HS-5 (cell line): ENCODE data around the gene CYP2F1.
"Not testable (repeated sequence)": the region's sequence is repeated elsewhere in the genome, so short reads cannot be mapped to it uniquely, and the experiment has no call there.

ENCODE experiments used
- DNase-seq: peaks from one replicate; pipeline ENCODE4 v3.0.0-alpha.2; 2012; ENCODE audit warnings: low read depth

Gene CYP2F1, protein sequence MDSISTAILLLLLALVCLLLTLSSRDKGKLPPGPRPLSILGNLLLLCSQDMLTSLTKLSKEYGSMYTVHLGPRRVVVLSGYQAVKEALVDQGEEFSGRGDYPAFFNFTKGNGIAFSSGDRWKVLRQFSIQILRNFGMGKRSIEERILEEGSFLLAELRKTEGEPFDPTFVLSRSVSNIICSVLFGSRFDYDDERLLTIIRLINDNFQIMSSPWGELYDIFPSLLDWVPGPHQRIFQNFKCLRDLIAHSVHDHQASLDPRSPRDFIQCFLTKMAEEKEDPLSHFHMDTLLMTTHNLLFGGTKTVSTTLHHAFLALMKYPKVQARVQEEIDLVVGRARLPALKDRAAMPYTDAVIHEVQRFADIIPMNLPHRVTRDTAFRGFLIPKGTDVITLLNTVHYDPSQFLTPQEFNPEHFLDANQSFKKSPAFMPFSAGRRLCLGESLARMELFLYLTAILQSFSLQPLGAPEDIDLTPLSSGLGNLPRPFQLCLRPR

DNA sequence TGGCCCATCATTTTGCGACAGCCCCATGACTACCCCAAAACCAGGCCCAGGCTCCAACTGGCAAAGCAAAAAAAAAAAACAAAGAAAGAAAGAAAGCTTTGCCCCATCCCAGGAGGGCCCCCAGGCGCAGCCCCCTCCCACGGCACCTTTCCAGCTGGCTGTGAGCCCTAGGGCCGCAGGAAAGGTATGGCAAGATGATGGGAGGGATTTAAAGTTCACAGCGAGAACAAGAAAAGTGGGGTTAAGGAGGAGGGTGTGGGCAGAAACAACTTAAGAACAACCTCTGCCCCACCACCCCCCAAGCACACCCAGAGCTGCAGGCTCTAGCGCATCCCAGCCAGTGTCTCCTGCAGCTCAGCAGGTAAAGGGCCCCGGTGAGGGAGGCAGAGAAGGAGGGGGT, at the start of gene CYP2F1:
Gene CYP2F1 (plus strand): TSS at position 301 of the 400 bp plus-strand sequence. CDS start 1,757 bp downstream, outside the sequence.
- no peak for DNase-seq

DNA sequence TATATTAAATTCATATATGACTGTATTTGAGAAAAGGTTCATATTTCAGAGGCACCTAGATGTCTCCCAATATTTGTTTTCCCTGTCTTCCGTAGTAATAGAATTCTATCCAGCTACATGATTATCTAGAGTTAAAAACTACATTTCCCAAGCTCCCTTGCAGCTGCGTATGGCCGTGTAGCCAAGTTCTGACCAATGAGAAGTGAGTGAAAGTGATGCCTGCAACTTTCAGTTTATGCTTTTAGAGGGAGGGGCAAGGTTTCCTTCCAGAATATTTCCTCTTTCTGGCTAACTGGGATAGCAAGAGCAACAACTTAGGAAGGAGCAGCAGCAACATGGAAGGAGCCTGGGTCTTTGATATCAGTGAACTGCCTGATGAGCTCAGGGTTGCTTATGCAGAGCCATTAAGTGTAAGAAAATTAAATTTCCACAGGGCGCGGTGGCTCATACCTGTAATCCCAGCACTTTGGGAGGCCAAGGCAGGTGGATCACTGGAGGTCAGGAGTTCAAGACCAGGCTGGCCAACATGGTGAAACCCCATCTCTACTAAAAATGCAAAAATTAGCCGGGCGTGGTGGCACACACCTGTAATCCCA, 49.2 kb upstream of the CYP2F1 start:
- DNase-seq = no peak

DNA sequence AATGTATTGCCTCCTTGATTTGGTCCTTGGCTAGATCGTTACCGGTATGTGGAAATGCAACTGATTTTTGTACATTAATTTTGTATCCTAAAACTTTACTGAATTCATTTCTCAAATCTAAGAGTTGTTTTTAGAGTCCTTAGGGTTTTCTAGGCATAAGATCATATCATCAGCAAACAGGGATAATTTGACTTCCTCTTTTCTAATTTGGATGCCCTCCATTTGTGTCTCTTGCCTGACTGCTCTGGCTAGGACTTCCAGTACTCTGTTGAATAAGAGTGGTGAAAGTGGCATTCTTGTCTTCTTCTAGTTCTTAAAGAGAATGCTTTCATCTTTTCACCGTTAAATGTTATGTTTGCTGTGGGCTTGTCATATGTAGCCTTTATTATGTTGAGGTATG, 37.9 kb upstream of the CYP2F1 start:
- DNase-seq = no peak

DNA sequence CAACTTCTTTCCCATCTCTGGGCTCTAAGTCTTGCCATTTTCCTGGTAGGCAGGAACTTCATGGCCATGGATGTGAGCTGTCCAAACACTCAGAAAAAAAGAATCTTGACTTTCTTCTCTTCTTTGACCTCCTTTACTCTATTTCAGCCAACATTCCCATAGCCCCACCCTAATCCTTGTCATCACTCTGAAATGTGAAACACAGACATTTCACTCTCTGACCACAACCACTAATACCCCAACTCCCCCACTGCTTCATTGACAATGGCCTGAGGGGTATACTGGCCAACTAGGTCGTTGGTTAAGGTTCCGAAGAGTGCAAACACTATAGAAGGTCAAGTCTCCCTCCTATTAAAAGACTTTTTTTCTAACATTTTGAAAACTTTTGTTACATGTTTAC, 30.7 kb upstream of the CYP2F1 start:
- no peak for DNase-seq

DNA sequence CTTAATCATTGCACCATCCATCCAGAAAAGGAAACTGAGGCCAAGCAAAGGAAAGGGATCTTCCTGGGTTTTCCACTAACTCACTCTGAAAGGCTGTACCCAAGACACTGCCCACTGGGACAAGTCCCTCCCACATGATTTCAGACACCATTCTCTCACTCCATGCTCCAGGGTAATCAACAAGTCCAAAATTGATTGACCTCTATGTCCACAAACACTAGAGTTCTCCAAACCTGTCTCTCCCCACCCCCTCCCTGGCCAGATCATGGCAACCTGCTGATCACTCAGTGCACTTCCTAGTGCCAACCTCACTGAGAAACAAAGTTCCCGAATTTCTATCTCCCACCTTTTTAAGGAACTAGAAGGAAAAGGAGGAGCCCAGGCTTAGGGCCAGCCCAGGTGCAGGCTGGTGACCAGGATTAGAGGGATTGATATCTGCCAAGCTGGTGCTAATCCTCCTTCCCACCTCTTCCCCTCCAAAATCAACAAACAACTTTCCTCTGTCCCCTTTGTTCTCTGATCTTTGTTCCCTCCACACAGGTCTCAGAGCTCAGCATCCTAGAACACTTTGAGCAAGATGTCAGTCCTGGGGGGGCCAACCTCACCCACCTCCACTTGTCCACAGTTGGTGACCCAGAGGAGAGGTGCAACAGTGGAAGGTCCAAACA, 28.4 kb upstream of the CYP2F1 start:
- no peak for DNase-seq

DNA sequence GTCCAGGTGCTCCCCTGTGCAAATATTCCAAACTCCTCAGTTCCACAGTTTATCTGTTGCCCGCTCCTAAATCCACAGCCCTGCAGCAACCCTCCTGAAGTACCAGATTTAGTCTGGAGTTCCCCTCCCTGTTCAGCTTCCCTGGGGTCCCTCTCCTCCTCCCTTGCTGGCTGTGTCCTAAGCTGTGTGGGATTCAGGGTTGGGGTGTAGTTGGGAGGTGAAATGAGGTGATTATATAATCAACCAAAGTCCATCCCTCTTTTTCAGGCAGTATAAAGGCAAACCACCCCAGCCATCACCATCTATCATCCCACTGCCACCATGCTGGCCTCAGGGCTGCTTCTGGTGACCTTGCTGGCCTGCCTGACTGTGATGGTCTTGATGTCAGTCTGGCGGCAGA, 26.1 kb upstream of the CYP2F1 start, which contains the start of gene CYP2A13:
Gene CYP2A13 (plus strand): TSS at position 301 of the 400 bp plus-strand sequence. CDS start 21 bp downstream, at position 322.
- DNase-seq = no peak

DNA sequence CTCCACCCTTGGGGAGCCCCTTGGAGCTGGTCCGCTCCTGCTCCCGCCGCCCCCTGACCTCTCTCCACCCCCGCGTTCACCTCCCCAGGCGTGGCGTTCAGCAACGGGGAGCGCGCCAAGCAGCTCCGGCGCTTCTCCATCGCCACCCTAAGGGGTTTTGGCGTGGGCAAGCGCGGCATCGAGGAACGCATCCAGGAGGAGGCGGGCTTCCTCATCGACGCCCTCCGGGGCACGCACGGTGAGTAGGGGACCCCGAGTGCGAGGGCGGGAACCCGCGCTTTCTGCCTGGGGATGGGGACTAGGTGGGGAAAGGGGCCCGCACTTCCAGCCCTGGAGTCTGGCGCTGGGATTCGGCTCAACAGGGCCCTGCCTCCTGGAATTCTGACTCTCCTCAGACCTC, 24.3 kb upstream of the CYP2F1 start:
- no peak for DNase-seq

DNA sequence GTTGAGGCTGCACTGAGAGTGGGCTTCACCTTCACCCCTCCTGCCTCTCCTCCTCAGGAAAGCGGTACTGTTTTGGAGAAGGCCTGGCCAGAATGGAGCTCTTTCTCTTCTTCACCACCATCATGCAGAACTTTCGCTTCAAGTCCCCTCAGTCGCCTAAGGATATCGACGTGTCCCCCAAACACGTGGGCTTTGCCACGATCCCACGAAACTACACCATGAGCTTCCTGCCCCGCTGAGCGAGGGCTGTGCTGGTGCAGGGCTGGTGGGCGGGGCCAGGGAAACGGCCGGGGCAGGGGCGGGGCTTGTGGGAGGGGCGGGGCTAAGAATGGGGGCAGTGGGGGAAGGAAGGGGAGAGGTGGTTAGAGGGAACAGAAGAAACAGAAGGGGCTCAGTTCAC, 18.5 kb upstream of the CYP2F1 start:
- DNase-seq = no peak

DNA sequence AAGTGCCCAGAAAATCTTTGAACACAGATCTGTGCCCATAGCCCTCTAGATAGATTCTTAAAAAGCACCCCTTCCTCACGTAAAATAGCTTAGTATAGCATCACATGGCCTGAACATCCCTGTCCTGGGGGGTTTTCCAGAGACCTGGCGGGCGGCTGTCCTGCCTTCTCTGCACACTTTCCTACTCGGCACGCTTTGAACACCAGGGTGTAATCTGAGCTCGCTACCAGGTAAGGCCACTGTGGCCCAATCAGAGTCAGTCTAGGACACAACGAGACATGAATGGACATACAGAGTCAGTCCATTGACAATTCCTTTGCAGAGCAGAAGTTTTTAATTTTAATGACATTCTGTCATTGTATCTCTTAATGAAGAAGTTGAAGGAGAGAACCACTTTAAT, 17.9 kb upstream of the CYP2F1 start:
- DNase-seq = no peak

DNA sequence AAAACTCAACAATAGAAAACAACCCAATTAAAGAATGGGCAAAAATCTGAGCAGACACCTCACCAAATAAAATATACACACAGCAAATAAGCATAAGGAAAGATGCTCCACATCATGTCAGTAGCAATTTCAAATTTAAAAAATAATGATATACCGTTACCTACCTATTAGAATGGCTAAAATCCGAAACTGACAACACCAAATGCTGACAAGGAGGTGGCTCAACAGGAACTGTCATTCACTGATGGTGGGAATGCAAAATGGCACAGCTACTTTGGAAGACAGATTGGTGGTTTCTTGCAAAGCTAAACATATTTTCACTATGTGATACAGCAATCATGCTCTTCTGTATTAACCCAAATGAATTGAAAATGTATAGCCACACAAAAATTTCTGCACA, 16.9 kb upstream of the CYP2F1 start:
- DNase-seq = no peak

DNA sequence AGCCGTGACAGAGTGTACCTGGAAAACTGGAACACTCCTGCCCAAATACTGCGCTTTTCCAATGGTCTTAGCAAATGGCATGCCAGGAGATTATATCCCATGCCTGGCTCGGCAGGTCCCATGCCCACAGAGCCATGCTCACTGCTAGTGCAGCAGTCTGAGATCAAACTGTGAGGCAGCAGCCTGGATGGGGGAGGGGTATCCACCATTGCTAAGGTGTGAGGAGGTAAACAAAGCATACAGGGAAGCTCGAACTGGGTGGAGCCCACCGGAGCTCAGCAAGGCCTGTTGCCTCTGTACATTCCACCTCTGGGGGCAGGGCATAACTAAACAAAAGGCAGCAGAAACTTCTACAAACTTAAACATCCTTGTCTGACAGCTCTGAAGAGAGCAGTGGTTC, 15.5 kb upstream of the CYP2F1 start:
- DNase-seq = no peak

DNA sequence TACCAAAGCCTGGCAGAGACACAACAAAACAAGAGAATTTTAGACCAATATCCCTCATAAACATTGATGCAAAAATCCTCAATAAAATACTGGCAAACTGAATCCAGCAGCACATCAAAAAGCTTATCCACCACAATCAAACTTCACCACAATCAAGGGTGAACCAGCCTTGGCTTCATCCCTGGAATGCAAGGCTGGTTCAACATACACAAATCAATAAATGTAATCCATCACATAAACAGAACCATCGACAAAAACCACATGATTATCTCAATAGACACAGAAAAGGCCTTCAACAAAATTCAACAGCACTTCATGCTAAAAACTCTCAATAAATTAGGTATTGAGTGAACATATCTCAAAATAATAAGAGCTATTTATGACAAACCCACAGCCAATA, 12.0 kb upstream of the CYP2F1 start:
- not testable (repeated sequence) for DNase-seq

DNA sequence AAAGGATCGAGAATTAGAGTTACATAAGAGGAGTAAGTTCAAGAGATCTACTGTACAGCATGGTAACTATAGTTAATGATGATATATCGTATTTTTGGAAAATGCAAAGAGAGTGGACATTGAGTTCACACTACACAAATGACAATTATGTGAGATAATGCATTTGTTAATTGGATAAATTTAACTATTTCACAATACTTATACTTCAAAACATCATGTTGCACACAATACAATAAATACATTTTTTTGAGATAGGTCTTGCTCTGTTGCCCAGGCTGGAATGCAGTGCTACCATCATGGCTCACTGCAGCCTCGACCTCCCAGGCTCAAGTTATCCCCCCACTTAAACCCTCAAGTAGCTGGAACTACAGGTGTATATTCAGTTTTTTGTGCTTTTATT, 8.1 kb upstream of the CYP2F1 start:
- DNase-seq = no peak

DNA sequence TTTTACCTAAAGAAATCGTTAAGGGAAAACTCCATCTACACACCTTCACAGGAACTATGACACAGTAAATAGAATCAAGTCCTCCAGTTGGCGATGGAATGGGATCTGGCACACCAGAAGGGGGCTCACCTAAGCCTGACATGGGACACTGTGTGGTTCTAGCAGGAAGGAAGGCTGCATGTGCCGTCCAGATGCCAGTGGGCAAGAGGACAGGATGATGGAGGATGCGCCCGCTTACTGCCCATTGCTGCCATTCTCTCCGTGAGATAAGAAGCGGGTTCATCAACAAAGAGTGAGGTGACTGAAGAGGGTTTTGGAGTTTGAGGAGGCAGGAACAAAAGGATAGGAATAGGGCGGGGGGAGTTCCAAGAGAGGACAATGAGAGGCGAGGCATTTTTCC, 2.9 kb upstream of the CYP2F1 start:
- DNase-seq = no peak

DNA sequence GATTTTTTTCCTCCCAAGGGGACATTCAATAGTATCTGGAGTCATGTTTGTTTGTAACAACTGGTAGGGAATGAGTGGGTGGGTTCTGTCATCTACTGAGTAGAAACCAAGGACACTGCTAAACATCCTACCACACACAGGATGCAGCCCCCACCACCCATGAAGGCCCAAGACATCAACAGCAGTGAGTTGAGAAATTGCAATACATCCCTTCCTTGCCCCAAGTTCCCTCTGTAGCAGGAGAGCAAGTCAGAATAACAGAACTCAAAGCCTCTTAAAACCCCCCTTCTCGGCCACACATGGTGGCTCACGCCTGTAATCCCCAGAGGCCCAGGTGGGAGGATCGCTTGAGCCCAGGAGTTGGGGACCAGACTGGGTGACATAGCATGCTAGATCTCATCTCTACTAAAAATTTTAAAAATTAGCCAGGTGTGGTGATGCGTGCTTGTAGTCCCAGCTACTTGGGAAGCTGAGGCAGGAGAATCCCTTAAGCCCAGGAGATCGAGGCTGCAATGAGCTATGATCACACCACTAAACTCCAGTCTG, 2.4 kb upstream of the CYP2F1 start:
- DNase-seq = no peak

DNA sequence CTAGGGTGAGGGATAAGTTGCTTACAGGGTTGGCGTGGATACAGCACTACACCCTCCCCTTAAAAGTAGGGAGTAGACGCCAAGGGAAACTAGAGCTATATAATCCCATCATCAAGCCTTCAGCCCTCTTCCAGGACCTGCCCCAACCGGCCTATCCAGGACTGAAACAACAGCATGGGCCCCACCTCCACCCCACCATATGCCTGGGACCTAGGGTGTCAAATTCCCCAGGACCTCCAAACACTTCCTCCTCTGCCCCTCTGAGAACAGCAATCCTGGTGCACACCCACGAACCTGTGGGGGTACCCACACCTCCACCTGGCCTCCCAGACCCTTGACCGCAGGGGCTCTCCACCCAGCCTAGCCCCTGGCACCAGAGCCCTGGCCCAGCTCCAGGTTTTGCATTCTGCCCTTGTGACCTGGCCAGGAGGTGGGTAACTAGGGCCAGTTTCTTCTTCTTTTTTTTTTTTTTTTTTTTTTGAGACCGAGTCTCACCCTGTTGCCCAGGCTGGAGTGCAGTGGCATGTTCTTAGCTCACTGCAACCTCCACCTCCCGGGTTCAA, 1.4 kb upstream of the CYP2F1 start:
- no peak for DNase-seq

DNA sequence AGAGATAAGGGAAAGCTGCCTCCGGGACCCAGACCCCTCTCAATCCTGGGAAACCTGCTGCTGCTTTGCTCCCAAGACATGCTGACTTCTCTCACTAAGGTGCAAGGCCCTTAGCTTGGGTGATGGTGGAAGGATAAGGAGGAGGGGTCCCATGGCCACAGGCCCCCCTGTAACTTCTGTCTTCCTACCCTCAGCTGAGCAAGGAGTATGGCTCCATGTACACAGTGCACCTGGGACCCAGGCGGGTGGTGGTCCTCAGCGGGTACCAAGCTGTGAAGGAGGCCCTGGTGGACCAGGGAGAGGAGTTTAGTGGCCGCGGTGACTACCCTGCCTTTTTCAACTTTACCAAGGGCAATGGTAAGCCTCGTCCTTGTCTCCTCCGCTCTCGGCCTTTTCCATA, 2.0 kb downstream of the CYP2F1 start:
- DNase-seq = no peak

DNA sequence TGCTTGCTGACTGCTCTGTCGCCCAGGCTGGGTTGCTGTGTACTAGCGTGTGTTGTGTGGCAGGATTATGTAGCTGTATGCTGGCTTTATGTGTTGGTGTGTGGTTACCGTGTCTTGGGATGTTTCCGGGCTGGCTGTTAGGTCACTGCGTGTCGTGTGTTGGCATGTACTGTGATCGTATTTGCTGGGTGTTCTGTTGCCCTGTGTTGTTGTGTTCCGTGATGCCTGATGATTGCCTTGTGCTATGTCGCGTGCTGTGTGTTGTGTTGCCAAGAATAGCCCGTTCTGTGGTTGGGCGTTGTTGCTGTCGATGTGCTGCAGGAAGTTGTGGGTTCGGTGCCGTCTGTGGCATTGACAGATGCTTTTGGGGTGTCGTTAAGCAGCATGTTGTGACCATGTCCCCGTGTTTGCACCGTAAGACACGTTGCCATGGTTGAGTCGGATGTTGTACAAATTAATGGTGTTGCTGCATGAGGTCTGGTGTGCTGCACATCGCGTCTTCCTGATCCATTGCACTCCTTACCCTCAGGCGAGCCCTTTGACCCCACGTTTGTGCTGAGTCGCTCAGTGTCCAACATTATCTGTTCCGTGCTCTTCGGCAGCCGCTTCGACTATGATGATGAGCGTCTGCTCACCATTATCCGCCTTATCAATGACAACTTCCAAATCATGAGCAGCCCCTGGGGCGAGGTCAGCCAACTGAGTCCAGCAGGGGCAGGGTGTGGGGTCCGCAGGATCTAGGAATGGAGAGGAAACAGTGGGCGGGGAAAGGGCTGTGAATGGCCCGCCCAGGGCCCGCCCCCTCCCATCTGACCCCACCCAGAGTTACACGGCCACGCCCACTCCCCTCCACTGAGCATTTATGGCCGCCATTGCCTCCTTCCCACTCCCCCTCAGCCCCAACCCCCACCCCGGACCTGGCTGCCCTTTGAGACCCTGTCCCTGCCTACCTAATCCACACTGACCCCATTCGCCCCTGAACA, 7.0 kb downstream of the CYP2F1 start:
- DNase-seq = not testable (repeated sequence)

DNA sequence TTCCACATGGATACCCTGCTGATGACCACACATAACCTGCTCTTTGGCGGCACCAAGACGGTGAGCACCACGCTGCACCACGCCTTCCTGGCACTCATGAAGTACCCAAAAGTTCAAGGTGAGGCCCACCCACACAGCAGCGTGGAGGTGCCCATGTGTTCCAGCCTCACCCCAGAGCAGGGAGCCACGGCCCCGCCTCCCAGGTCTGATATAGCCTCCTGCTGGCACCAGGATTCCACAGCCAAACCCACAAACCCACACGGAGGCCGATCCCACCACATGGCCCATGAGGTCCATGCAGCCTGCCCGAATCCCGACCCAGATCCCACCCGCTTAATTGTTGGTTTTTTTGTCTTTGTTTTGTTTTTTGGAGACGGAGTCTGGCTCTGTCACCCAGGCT, 8.6 kb downstream of the CYP2F1 start:
- DNase-seq = not testable (repeated sequence)

DNA sequence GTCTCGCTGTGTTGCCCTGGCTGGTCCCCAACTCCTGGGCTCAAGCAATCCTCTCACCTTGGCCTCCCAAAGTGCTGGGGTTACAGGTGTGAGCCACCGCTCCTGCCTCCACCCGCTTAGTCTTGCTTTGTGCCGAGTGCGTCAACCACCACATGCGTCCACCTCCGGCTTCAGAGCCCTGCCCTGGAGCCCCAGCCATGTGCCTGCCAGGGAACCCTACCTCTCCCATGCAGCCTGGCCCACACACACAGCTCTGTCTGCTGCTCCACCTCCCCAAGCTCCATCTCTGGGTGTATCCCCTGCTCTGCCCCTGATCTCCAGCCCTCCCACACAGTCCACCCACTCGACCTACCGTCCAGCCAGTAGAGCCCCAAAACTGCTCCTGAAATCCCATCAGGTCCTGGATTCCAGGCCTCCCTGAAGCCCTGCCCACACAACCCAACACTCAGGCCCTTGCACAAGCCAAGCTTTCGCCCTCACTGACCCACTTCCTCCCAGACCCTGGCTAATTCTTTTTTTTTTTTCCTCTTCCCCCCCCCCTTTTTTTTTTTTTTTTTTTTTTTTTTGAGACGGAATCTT, 9.6 kb downstream of the CYP2F1 start:
- DNase-seq = no peak

DNA sequence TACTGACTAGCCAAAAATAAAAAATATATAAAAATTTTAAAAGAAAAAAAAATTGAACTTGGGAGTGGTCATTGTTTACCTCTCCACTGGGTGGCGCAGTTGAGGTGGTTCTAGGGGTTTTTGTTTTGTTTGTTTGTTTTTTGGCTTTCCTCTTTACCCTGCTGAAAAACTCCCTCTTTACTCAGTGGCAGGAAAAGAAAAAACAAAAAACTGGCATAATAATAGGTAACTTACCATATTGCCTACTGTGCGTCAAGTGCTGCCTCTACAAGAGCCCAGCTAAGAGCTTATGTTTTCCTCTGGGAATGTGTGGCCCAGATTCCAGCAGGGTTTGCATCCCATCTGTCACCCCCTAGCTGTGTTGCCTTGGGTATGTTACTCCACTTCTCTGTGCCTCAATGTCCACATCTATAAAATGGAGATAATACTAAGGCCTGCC, 12.6 kb downstream of the CYP2F1 start:
- DNase-seq = not testable (repeated sequence)
